Muscle of leg (tissue), 16 donors: ENCODE results near the gene G3BP2. TPM values are rescaled to one million over a fixed set of nuclear protein-coding genes. Genes with fewer than 3 reads are reported as not detected.
"Not testable (repeated sequence)": the region's sequence is repeated elsewhere in the genome, so short reads cannot be mapped to it uniquely, and the experiment has no call there.

Source experiments
- DNase-seq: peaks from one replicate; pipeline ENCODE4 v3.0.0; 2013
- H3K27ac ChIP-seq: one replicate; pipeline ENCODE4 v1.5.1; 2013; ENCODE audit warnings: mild to moderate bottlenecking, low read length, control low read depth
- H3K27me3 ChIP-seq: one replicate; pipeline ENCODE4 v1.6.1; 2013; ENCODE audit warnings: low read length; ENCODE audit not compliant: control insufficient read depth, insufficient read depth
- H3K36me3 ChIP-seq: one replicate; pipeline ENCODE4 v1.6.1; 2013; ENCODE audit warnings: low read length; ENCODE audit not compliant: control insufficient read depth, insufficient read depth
- H3K4me1 ChIP-seq: one replicate; pipeline ENCODE4 v1.6.1; 2013; ENCODE audit warnings: low read length; ENCODE audit not compliant: control insufficient read depth, insufficient read depth
- H3K4me3 ChIP-seq: one replicate; pipeline ENCODE4 v1.5.1; 2013; ENCODE audit warnings: low read length, control low read depth
- H3K9me3 ChIP-seq: replicated peaks from 2 replicates; pipeline ENCODE4 v1.6.1; 2013; ENCODE audit warnings: low read depth, low read length; ENCODE audit not compliant: control insufficient read depth
- WGBS: methylation state at CpG from one replicate; pipeline ENCODE4 v1.1.5; 2013; ENCODE audit warnings: missing lambda C conversion rate; ENCODE audit not compliant: insufficient coverage; 5-methylcytosine and 5-hydroxymethylcytosine counted together
- long read RNA-seq, 11 donors: transcript quantifications; one replicate each; lab custom pipeline, GENCODE V29; 2026
- polyA plus RNA-seq, 8 donors: library from polyadenylated mRNA; unstranded; fragments of 120-200 nt; gene quantifications; one replicate each; pipeline versions ENCODE4 v1.2.1 to v1.2.3, GENCODE V29; 2013; ENCODE audit warnings: inconsistent platforms in 1 of 8, low replicate concordance in 1 of 8; ENCODE audit not compliant: insufficient read length in 8 of 8, insufficient read depth in 1 of 8
- total RNA-seq: library from RNA; stranded (reverse); fragments of 120-200 nt; gene quantifications from one replicate; pipeline ENCODE4 v1.2.4, GENCODE V29; 2013

The G3BP2 gene
- total RNA-seq = 116 TPM
- 100 to 1,000 TPM in 7 of 8 donors, 10 to 100 TPM in 1; 97.7 to 180 (median 161) TPM for polyA plus RNA-seq
- long read RNA-seq, donor 1, full-length matches to known transcripts = 9 of 9 reads
- long read RNA-seq, donor 1, partial matches to known transcripts = 0 of 9 reads
- long read RNA-seq, donor 1, other reads (novel, unspliced or antisense) = 0 of 9 reads
- long read RNA-seq, donor 2, partial matches to known transcripts = 0 of 3 reads
- long read RNA-seq, donor 2, other reads (novel, unspliced or antisense) = 0 of 3 reads
- long read RNA-seq, donor 3, full-length matches to known transcripts = 20 of 347 reads
- long read RNA-seq, donor 3, partial matches to known transcripts = 287 of 347 reads
- long read RNA-seq, donor 3, other reads (novel, unspliced or antisense) = 40 of 347 reads
- long read RNA-seq, donor 4, full-length matches to known transcripts = 13 of 13 reads
- long read RNA-seq, donor 4, partial matches to known transcripts = 0 of 13 reads
- long read RNA-seq, donor 4, other reads (novel, unspliced or antisense) = 0 of 13 reads
- long read RNA-seq, donor 5, full-length matches to known transcripts = 42 of 385 reads
- long read RNA-seq, donor 5, partial matches to known transcripts = 331 of 385 reads
- long read RNA-seq, donor 5, other reads (novel, unspliced or antisense) = 12 of 385 reads
- long read RNA-seq, donor 6, transcript G3BP2-201 (11 exons, 2,609 nt) = major isoform, 14 of 15 reads
- long read RNA-seq, donor 6, partial matches to known transcripts = 0 of 15 reads
- long read RNA-seq, donor 6, other reads (novel, unspliced or antisense) = 0 of 15 reads
- long read RNA-seq, donor 7, full-length matches to known transcripts = 22 of 27 reads
- long read RNA-seq, donor 7, partial matches to known transcripts = 0 of 27 reads
- long read RNA-seq, donor 7, other reads (novel, unspliced or antisense) = 5 of 27 reads
- long read RNA-seq, donor 8, full-length matches to known transcripts = 15 of 15 reads
- long read RNA-seq, donor 8, partial matches to known transcripts = 0 of 15 reads
- long read RNA-seq, donor 8, other reads (novel, unspliced or antisense) = 0 of 15 reads
- long read RNA-seq, donor 9, full-length matches to known transcripts = 15 of 274 reads
- long read RNA-seq, donor 9, partial matches to known transcripts = 259 of 274 reads
- long read RNA-seq, donor 9, other reads (novel, unspliced or antisense) = 0 of 274 reads
- long read RNA-seq, donor 10, full-length matches to known transcripts = 32 of 688 reads
- long read RNA-seq, donor 10, partial matches to known transcripts = 627 of 688 reads
- long read RNA-seq, donor 10, other reads (novel, unspliced or antisense) = 29 of 688 reads
- long read RNA-seq, donor 11, full-length matches to known transcripts = 13 of 13 reads
- long read RNA-seq, donor 11, partial matches to known transcripts = 0 of 13 reads
- long read RNA-seq, donor 11, other reads (novel, unspliced or antisense) = 0 of 13 reads

- Histone ChIP-seq H3K27me3 (no peaks in the 10 kb centered on the region), H3K27ac (peak within 1 kb of the TSS; percentile 98), H3K4me1 (peaks cover 8% of the 10 kb centered on the region), H3K4me3 (peak within 1 kb of the TSS; percentile 91), H3K36me3 (no peaks in the 10 kb centered on the region), H3K9me3 (no peaks in the 10 kb centered on the region)
- WGBS = under 1% methylated on average over 76 of the region's 83 CpGs
- DNase-seq = peak; percentile 99
Measured at GRCh38 chr4:75673027-75673958, at the start of gene G3BP2. TSS of gene G3BP2 (minus strand) at chr4:75673411. CDS start at chr4:75662025, 11,386 bp downstream.

- H3K27me3 ChIP-seq = no peaks in the 10 kb centered on the region
- H3K27ac ChIP-seq = peak overlapping the region; percentile 95
- DNase-seq = peak; percentile 27
- H3K36me3 ChIP-seq = peaks cover 6% of the 10 kb centered on the region
- no peaks in the 10 kb centered on the region for H3K9me3 ChIP-seq
- H3K4me3 ChIP-seq = peak overlapping the region; percentile 100
- peaks cover 19% of the 10 kb centered on the region for H3K4me1 ChIP-seq
- WGBS = no CpG with 5 or more reads among the region's 3 CpGs
Measured at GRCh38 chr4:75722417-75722816, 49.2 kb upstream of the G3BP2 start.

- H3K27me3 ChIP-seq = no peaks in the 10 kb centered on the region
- H3K27ac ChIP-seq = no peak overlapping the region
- peaks cover 18% of the 10 kb centered on the region for H3K4me1 ChIP-seq
- no peaks in the 10 kb centered on the region for H3K9me3 ChIP-seq
- H3K4me3 ChIP-seq = no peak overlapping the region
- H3K36me3 ChIP-seq = peaks cover 16% of the 10 kb centered on the region
- 86% methylated on average over 1 of the region's 2 CpGs for WGBS
- DNase-seq = no peak
Measured at GRCh38 chr4:75718529-75718928, 45.3 kb upstream of the G3BP2 start.

GRCh38 chr4:75717408-75717807, 44.2 kb upstream of the G3BP2 start:
- WGBS = no CpG with 5 or more reads among the region's 1 CpG
- Histone ChIP-seq H3K27ac (no peak overlapping the region), H3K36me3 (peaks cover 16% of the 10 kb centered on the region), H3K4me3 (no peak overlapping the region), H3K4me1 (peaks cover 12% of the 10 kb centered on the region), H3K9me3 (no peaks in the 10 kb centered on the region), H3K27me3 (no peaks in the 10 kb centered on the region)
- peak; percentile 20 for DNase-seq

- H3K27ac ChIP-seq, H3K4me3 ChIP-seq, DNase-seq, H3K27me3 ChIP-seq, H3K4me1 ChIP-seq, H3K9me3 ChIP-seq: not testable (repeated sequence)
- WGBS = no CpG with 5 or more reads among the region's 3 CpGs
- H3K36me3 ChIP-seq = peaks cover 17% of the 10 kb centered on the region
Measured at GRCh38 chr4:75716054-75716453, 42.8 kb upstream of the G3BP2 start.

- Histone ChIP-seq H3K27me3 (no peaks in the 10 kb centered on the region), H3K36me3 (peaks cover 17% of the 10 kb centered on the region), H3K4me1 (peaks cover 9% of the 10 kb centered on the region), H3K27ac (no peak overlapping the region), H3K4me3 (no peak overlapping the region), H3K9me3 (no peaks in the 10 kb centered on the region)
- DNase-seq = peak; percentile 41
- 0% methylated on average over 1 of the region's 4 CpGs for WGBS
Measured at GRCh38 chr4:75715105-75715799, 42.0 kb upstream of the G3BP2 start.

GRCh38 chr4:75714704-75715103, 41.5 kb upstream of the G3BP2 start:
- H3K9me3 ChIP-seq = no peaks in the 10 kb centered on the region
- WGBS = no CpG with 5 or more reads among the region's 1 CpG
- peaks cover 9% of the 10 kb centered on the region for H3K4me1 ChIP-seq
- no peak overlapping the region for H3K27ac ChIP-seq
- H3K27me3 ChIP-seq = no peaks in the 10 kb centered on the region
- DNase-seq = no peak
- H3K36me3 ChIP-seq = peaks cover 17% of the 10 kb centered on the region
- H3K4me3 ChIP-seq = no peak overlapping the region

- peaks cover 9% of the 10 kb centered on the region for H3K4me1 ChIP-seq
- no peaks in the 10 kb centered on the region for H3K9me3 ChIP-seq
- H3K4me3 ChIP-seq = no peak overlapping the region
Measured at GRCh38 chr4:75714011-75714410, 40.8 kb upstream of the G3BP2 start.

More at GRCh38 chr4:75714011-75714410, 40.8 kb upstream of the G3BP2 start:
- no CpG with 5 or more reads among the region's 4 CpGs for WGBS
- no peak for DNase-seq
- Histone ChIP-seq H3K27ac (no peak overlapping the region), H3K36me3 (peaks cover 17% of the 10 kb centered on the region), H3K27me3 (no peaks in the 10 kb centered on the region)
